HG02840 (cell line): ENCODE measurements around the gene PICALM.
A peak's percentile ranks its signal among the peaks of the same experiment; 100 is the strongest.

ENCODE experiments used
- ATAC-seq: cut with Tn5 transposase; IDR thresholded peaks from one replicate; pipeline ENCODE4 v1.9.1; 2021; ENCODE audit warnings: mild to moderate bottlenecking, moderate library complexity, moderate number of reproducible peaks; ENCODE audit not compliant: unreplicated experiment, low FRiP score

Gene PICALM

GRCh38 chr11:86052693-86053641, 15.9 kb downstream of the PICALM start:
- no peak for ATAC-seq

- no peak for ATAC-seq
Measured at GRCh38 chr11:86050196-86050709, 18.6 kb downstream of the PICALM start.

- ATAC-seq = no peak
Measured at GRCh38 chr11:86047275-86047991, 21.5 kb downstream of the PICALM start.

- ATAC-seq = no peak
Measured at GRCh38 chr11:86046116-86046515, 22.8 kb downstream of the PICALM start.

GRCh38 chr11:86043765-86044503, 24.9 kb downstream of the PICALM start:
- no peak for ATAC-seq

- peak; percentile 67 for ATAC-seq
Measured at GRCh38 chr11:86041975-86042378, 26.9 kb downstream of the PICALM start.

GRCh38 chr11:86040919-86041850, 27.7 kb downstream of the PICALM start:
- ATAC-seq = no peak

GRCh38 chr11:86039094-86039493, 29.8 kb downstream of the PICALM start:
- no peak for ATAC-seq

- ATAC-seq = no peak
Measured at GRCh38 chr11:86037743-86038142, 31.1 kb downstream of the PICALM start.

- ATAC-seq = no peak
Measured at GRCh38 chr11:86035920-86036319, 33.0 kb downstream of the PICALM start.

- no peak for ATAC-seq
Measured at GRCh38 chr11:86035164-86035563, 33.7 kb downstream of the PICALM start.

- ATAC-seq = no peak
Measured at GRCh38 chr11:86034710-86035109, 34.2 kb downstream of the PICALM start.

- no peak for ATAC-seq
Measured at GRCh38 chr11:86021377-86021776, 47.5 kb downstream of the PICALM start.

- ATAC-seq = no peak
Measured at GRCh38 chr11:86018249-86018648, 50.6 kb downstream of the PICALM start.

GRCh38 chr11:86016451-86016850, 52.4 kb downstream of the PICALM start:
- no peak for ATAC-seq

GRCh38 chr11:86015699-86016098, 53.2 kb downstream of the PICALM start:
- ATAC-seq = no peak

GRCh38 chr11:86014221-86014620, 54.7 kb downstream of the PICALM start:
- no peak for ATAC-seq

GRCh38 chr11:86013713-86014112, 55.2 kb downstream of the PICALM start:
- no peak for ATAC-seq

GRCh38 chr11:86011175-86011574, 57.7 kb downstream of the PICALM start:
- no peak for ATAC-seq

- no peak for ATAC-seq
Measured at GRCh38 chr11:86003654-86004053, 65.2 kb downstream of the PICALM start.
